HepG2 (cell line): ENCODE results near the gene GPT2. TPM values are rescaled to one million over a fixed set of nuclear protein-coding genes. Genes with fewer than 3 reads are reported as not detected.

Source experiments
- BRD4 ChIP-seq: sonication (generic); formaldehyde crosslinking; IDR thresholded peaks from 2 replicates; pipeline ENCODE4 v1.4.0; 2020; ENCODE audit warnings: missing genetic modification reagents
- ZNF407 ChIP-seq: sonication (generic); formaldehyde crosslinking; IDR thresholded peaks from one replicate; pipeline ENCODE4 v1.5.1; 2020; ENCODE audit warnings: mild to moderate bottlenecking, missing genetic modification reagents; ENCODE audit errors: not compliant biosample characterization
- polyA plus RNA-seq, 8 experiments: library from polyadenylated mRNA; depleted of rRNA in 3 of 8; stranded (reverse) in 7 of 8; unstranded in 1 of 8; fragments of >200 nt; fragmentation: Illumina TruSeq in 4 of 8; extraction: Trizol in 4 of 8; gene quantifications; 2 replicates each; pipeline versions ENCODE4 v1.2.1 to v1.2.3, GENCODE V29; 2011 to 2016; ENCODE audit warnings: low read depth in 4 of 8, missing spikeins in 1 of 8, mixed read lengths in 1 of 8; ENCODE audit not compliant: insufficient read depth in 1 of 8
- total RNA-seq, 5 experiments: library from RNA; depleted of rRNA; stranded (reverse); fragments of >200 nt; fragmentation: Illumina TruSeq; extraction: Trizol; gene quantifications; 2 replicates each; pipeline ENCODE4 v1.2.3, GENCODE V29; 2016; ENCODE audit warnings: low read depth in 1 of 5

GPT2 gene
- total and polyA plus RNA-seq, 2 of the 13 experiments (the other 11 are each of a cell fraction or from before 2014, with no cell fraction given), result 138 to 267 TPM

GRCh38 chr16:46894036-46894672, 10.0 kb downstream of the GPT2 start (continued):
- peak; percentile 15 for TF ChIP-seq ZNF407 (CRISPR knock-in tag)
- no peak for TF ChIP-seq BRD4 (CRISPR knock-in tag)
